H54 (cell line): ENCODE results near the gene WDR62.
"Not testable (repeated sequence)": the region's sequence is repeated elsewhere in the genome, so short reads cannot be mapped to it uniquely, and the experiment has no call there.

Experiments used
- DNase-seq: peaks from one replicate; pipeline ENCODE4 v3.0.0; 2011; ENCODE audit warnings: low spot score, mixed read lengths; ENCODE audit not compliant: insufficient read length
- FAIRE-seq: peaks from 3 replicates; lab custom pipeline; 2011; peaks lifted over from hg19 to GRCh38; lab: Jason Lieb, UNC
- POLR2A ChIP-seq: IDR thresholded peaks from 2 replicates; pipeline ENCODE4 v1.6.1; 2011; ENCODE audit warnings: low read depth, mild to moderate bottlenecking, low read length

WDR62 gene

GRCh38 chr19:36027696-36028095 lies 27.0 kb upstream of the WDR62 start:
- TF ChIP-seq POLR2A, result no peak
- DNase-seq (no peak), FAIRE-seq (no peak)

- TF ChIP-seq POLR2A, result no peak
- FAIRE-seq (no peak), DNase-seq (no peak)
These were observed 26.2 kb upstream of the WDR62 start for GRCh38 chr19:36028313-36029041.

- TF ChIP-seq POLR2A, result no peak
- FAIRE-seq (no peak), DNase-seq (no peak)
These were observed 24.2 kb upstream of the WDR62 start for GRCh38 chr19:36030264-36031148.

GRCh38 chr19:36031308-36031707 lies 23.4 kb upstream of the WDR62 start:
- DNase-seq (no peak), FAIRE-seq (no peak)
- no peak for TF ChIP-seq POLR2A

GRCh38 chr19:36032251-36033104 lies 22.2 kb upstream of the WDR62 start, which contains the start of gene CLIP3:
CLIP3 (minus strand) TSS chr19:36032873; CDS start chr19:36032357, 516 bp downstream.
- peak; percentile 30 for TF ChIP-seq POLR2A
- DNase-seq, result peak; percentile 85
- FAIRE-seq, result no peak

- TF ChIP-seq POLR2A, result no peak
- FAIRE-seq (no peak), DNase-seq (no peak)
These were observed 14.2 kb upstream of the WDR62 start for GRCh38 chr19:36040495-36040894.

- not testable (repeated sequence) for DNase-seq, FAIRE-seq
These were observed 13.6 kb upstream of the WDR62 start for GRCh38 chr19:36041092-36041491.

GRCh38 chr19:36041831-36042230 lies 12.9 kb upstream of the WDR62 start:
- TF ChIP-seq POLR2A, result no peak
- DNase-seq (no peak), FAIRE-seq (peak; percentile 84)

GRCh38 chr19:36043952-36044351 lies 10.7 kb upstream of the WDR62 start:
- no peak for FAIRE-seq
- no peak for TF ChIP-seq POLR2A

GRCh38 chr19:36046443-36047050 lies 8.2 kb upstream of the WDR62 start:
- DNase-seq (no peak), FAIRE-seq (no peak)
- no peak for TF ChIP-seq POLR2A

More at GRCh38 chr19:36043952-36044351, 10.7 kb upstream of the WDR62 start:
- no peak for DNase-seq

GRCh38 chr19:36047835-36048234 lies 6.9 kb upstream of the WDR62 start:
- no peak for DNase-seq
- FAIRE-seq, result no peak
- no peak for TF ChIP-seq POLR2A

- no peak for DNase-seq
- no peak for FAIRE-seq
- no peak for TF ChIP-seq POLR2A
These were observed 5.5 kb upstream of the WDR62 start for GRCh38 chr19:36049080-36049698.

- FAIRE-seq (no peak), DNase-seq (no peak)
- TF ChIP-seq POLR2A, result no peak
These were observed 3.5 kb upstream of the WDR62 start for GRCh38 chr19:36051236-36051635.
